GM21619 (cell line): ENCODE measurements around the gene BUB3.

Experiments
- ATAC-seq: cut with Tn5 transposase; IDR thresholded peaks from one replicate; pipeline ENCODE4 v1.9.1; 2021; ENCODE audit not compliant: unreplicated experiment

Gene BUB3

GRCh38 chr10:123154092-123154710 lies at the start of gene BUB3:
BUB3 (plus strand) TSS chr10:123154402; CDS start chr10:123154918, 516 bp downstream.
- peak; percentile 92 for ATAC-seq

DNA sequence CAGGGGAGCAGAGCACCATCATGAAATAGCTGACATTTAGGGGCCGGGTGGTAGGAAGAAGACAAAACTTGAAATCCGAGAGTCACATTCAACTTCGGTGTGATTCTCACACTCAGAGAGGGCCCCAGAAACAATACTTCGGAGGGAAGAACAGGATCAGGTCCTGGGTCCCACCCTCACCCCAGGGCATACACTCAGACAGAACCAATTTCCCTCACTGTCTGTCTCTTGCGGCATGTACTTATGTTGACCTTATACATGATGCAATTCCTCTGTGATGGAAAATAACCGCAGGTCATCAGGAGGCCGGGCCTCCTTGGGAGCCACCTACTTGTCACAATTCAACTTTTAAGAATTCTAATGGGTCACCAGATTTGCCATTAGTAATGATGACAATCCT lies 44.7 kb upstream of the BUB3 start:
- no peak for ATAC-seq

- no peak for ATAC-seq
Observed at GRCh38 chr10:123117644-123118417, 36.4 kb upstream of the BUB3 start.

- no peak for ATAC-seq
Observed at GRCh38 chr10:123119081-123119480, 35.1 kb upstream of the BUB3 start.

DNA sequence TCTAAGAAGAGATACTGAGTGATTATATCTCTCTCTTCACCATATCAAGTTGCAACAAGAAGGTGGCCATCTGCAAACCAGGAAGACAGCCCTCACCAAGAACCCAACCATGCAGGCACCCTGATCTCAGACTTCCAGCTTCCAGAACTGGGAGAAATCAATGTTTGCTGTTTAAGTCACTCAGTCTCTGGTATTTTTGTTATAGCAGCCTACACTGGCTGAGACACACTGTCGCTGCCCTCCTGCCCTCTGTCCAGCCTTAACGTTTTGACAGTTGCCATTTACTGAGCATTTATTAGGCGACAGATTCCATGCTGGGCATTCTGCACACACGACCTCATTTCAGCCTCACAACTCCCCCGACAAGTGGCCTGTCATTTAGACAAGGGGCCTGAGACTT lies 28.0 kb upstream of the BUB3 start:
- ATAC-seq, result no peak

DNA sequence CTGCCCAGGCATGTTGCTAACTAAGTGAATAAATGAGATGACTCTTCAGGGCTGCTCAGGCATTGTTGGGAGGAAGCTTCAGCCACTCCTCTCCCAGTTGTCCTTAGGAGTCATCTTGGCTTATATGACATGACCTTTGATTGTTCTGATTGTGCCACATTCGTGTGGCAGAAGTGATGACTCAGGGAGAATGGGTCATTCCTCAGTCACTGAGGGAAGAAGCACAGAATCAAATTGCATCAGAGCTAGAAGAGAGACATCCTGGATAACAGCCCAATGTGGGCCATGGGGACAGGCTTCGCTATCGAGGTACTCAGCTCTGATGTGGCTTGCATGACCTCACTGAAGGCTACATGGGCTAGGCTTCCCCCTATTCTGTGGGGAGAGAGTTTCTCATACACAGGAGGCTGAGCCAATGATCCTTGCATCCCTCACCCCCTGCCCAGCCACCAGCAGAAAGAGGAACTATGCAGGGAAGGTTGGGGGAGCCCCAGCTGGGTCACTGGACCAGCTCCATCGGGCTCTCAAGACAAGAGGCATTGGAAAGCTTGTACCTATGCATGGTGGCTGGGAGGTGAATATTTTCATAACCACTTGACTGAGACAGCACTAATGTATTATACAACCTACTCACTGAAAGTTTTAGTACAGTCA lies 24.5 kb upstream of the BUB3 start:
- no peak for ATAC-seq

DNA sequence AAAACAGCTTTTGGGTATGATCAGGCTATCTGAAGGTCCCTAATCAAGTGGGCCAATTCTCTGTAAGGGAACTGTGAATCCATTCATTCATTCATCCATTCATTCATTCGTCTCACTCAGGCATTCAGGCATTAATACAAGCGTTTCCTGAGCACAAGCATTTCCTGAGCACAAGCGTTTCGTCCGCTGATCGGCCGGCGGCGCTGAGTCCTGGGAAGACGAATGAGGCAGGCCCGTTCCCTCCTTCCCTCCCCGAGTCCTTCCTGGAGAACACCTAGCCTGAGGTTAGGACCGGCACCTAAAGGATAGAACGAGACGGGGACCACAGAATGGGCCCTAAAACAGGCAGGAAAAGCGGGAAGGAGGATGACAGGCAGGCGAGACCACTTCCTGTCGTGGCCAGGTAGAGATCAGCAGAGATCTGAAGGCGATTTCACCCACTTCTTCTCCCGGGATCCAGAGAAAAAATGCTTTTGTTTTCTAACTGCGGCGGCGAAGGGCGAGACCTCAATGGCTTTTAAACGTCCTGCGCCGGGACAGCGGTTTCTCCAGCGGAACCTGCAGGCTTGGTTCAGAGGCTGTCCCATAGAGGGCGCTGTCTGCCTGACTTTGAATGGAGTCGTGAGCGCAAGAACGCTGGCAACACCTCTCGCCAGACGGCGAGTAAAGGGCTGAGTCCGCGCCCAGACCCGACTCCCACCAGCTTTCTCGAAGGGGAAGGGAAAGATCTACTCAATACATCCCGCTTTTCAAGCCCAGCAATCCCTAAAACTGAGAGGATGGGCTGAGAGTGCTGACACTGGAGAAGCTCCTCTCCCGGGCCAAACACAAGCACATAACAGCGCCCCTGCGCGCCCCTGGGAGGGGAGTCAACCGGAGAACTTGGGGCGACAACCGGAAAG lies 21.4 kb upstream of the BUB3 start:
- peak; percentile 58 for ATAC-seq

GRCh38 chr10:123133541-123134342 lies 20.5 kb upstream of the BUB3 start:
- ATAC-seq, result no peak

DNA sequence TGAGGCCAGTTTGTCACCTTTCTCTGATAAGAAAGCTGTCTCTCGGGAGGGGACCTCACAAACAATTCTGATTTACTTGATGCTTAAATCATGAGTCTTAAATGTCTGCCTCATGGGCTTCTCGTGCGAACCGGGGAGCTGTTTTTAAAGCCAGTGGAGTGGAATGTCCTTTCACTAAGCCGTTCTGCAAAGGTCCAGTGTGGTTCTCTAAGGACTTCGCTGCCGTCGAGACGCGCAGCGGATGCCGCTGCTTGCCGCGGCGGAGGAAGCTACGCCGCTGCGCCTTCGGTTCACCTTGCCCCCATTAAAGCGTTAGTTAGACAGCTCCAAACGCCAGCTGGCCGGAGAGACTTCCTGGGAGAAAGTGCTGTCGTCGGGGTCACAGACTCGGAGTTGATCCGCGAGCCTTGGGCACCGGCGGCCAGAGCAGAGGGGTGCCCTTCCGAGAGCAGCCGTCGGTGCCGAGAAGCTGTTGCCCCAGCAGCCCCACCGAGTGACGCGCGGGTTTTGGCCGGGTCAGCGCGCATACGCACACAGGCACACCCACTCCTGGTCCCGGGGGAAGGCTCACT lies 19.8 kb upstream of the BUB3 start:
- no peak for ATAC-seq

DNA sequence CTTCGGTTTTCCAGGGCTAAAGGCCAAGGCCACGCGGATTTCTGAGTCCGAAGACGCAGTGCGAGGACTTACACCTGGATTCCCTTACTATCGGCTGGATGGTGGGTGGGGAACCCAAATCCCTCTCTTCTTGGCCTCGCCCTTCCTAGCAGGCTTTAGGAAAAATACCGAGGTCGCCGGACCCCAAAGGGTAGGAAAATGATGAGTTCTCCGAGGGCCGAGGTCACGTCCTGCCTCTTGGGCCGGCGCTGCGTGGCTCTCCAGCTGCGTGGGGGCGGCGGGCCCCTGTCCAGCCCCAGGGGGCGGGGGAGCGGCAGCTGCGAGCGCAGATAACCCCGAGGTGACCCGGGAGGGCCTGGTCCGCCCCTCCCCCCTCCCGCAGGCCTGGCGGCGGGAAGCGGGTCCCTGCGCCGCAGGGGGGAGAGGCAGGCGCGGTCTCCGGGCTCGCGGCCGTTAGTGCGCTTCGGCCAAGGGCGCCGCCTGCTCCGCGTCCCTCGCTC lies 19.2 kb upstream of the BUB3 start:
- ATAC-seq, result no peak

- no peak for ATAC-seq
Observed at GRCh38 chr10:123135415-123136141, 18.6 kb upstream of the BUB3 start, which contains the start of gene HMX3. HMX3 (plus strand) TSS chr10:123135970; CDS start chr10:123136051, 81 bp downstream.

- ATAC-seq, result no peak
Observed at GRCh38 chr10:123136221-123136805, 17.9 kb upstream of the BUB3 start.

- no peak for ATAC-seq
Observed at GRCh38 chr10:123136806-123137642, 17.2 kb upstream of the BUB3 start.

DNA sequence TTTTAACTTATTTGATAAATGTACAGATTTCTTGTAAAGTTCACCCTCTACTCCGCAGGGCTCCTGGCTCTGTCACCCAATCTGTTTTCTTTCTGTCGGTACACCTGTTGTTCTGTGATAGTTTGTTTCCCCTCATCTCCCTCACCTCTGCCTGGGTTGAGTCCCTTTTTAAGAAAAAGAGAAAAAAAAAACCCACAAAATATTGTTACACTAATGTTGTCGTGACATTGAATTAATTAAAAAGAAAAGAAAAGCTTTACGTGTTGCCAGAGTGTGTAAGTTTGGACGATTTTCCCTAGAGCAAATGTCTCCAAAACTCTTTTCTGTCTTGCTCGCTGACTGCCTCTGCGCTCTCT lies 15.1 kb upstream of the BUB3 start:
- no peak for ATAC-seq

GRCh38 chr10:123139521-123140163 lies 14.6 kb upstream of the BUB3 start:
- no peak for ATAC-seq

GRCh38 chr10:123140164-123140982 lies 13.8 kb upstream of the BUB3 start:
- ATAC-seq, result no peak
